Loucy (cell line): ENCODE results near the gene C12orf75.

Experiments used
- H2AFZ ChIP-seq: fragments of 200-600 bp; sonication (generic); 2 replicates; pipeline ENCODE4 v1.6.0; 2016; ENCODE audit warnings: antibody characterized with exemption, mild to moderate bottlenecking, low read length, moderate library complexity
- H3F3A ChIP-seq: fragments of 200-600 bp; 2 replicates; pipeline ENCODE4 v1.6.0; 2016; ENCODE audit warnings: antibody characterized with exemption, low read depth, mild to moderate bottlenecking
- H3K27me3 ChIP-seq: fragments of 200-600 bp; sonication (generic); 2 replicates; pipeline ENCODE4 v1.6.1; 2014; ENCODE audit warnings: low read length, mild to moderate bottlenecking; ENCODE audit not compliant: insufficient read depth, poor library complexity, severe bottlenecking
- H3K36me3 ChIP-seq: fragments of 200-600 bp; sonication (generic); 2 replicates; pipeline ENCODE4 v1.6.1; 2016; ENCODE audit warnings: low read length; ENCODE audit not compliant: insufficient read depth
- H3K4me1 ChIP-seq: fragments of 200-600 bp; sonication (generic); 2 replicates; pipeline ENCODE4 v1.5.1; 2014; ENCODE audit warnings: low read length, mild to moderate bottlenecking; ENCODE audit not compliant: insufficient read depth, poor library complexity, severe bottlenecking
- H3K4me2 ChIP-seq: fragments of 200-600 bp; sonication (generic); 2 replicates; pipeline ENCODE4 v1.6.0; 2014; ENCODE audit warnings: antibody characterized with exemption, low read length, low read depth, mild to moderate bottlenecking; ENCODE audit not compliant: poor library complexity, severe bottlenecking
- H3K4me3 ChIP-seq: fragments of 200-600 bp; sonication (generic); 2 replicates; pipeline ENCODE4 v1.5.1; 2014; ENCODE audit warnings: low read length, mild to moderate bottlenecking, mixed read lengths; ENCODE audit not compliant: poor library complexity, severe bottlenecking
- H3K79me2 ChIP-seq: fragments of 200-600 bp; sonication (generic); 2 replicates; pipeline ENCODE4 v1.6.1; 2014; ENCODE audit warnings: low read length; ENCODE audit not compliant: insufficient read depth
- H3K9ac ChIP-seq: fragments of 200-600 bp; sonication (generic); 2 replicates; pipeline ENCODE4 v1.6.0; 2014; ENCODE audit warnings: mild to moderate bottlenecking, low read depth, low read length, moderate library complexity; ENCODE audit not compliant: poor library complexity, severe bottlenecking
- H3K9me2 ChIP-seq: fragments of 200-600 bp; sonication (generic); replicated peaks from 2 replicates; pipeline ENCODE4 v1.6.1; 2016; ENCODE audit warnings: low read depth, low read length, mixed read lengths
- H3K9me3 ChIP-seq: fragments of 200-600 bp; sonication (generic); 2 replicates; pipeline ENCODE4 v1.6.1; 2014; ENCODE audit warnings: mild to moderate bottlenecking, antibody characterized with exemption, low read length, low read depth; ENCODE audit not compliant: insufficient read depth
- H4K20me1 ChIP-seq: fragments of 200-600 bp; sonication (generic); 2 replicates; pipeline ENCODE4 v1.6.0; 2014; ENCODE audit warnings: antibody characterized with exemption, low read length, mild to moderate bottlenecking; ENCODE audit not compliant: insufficient read depth, poor library complexity, severe bottlenecking
- CTCF ChIP-seq: fragments of 200-600 bp; sonication (generic); conservative IDR thresholded peaks from 2 replicates; pipeline ENCODE4 v1.5.1; 2014; ENCODE audit warnings: mild to moderate bottlenecking, antibody characterized with exemption, low read length
- EZH2phosphoT487 ChIP-seq: fragments of 200-600 bp; IDR thresholded peaks from 2 replicates; pipeline ENCODE4 v1.6.1; 2018; ENCODE audit warnings: antibody characterized with exemption, mild to moderate bottlenecking, moderate library complexity, borderline replicate concordance

The C12orf75 gene

GRCh38 chr12:105393587-105393986 is 63.1 kb downstream of the C12orf75 start:
- Histone ChIP-seq H3K79me2 (no peaks in the 10 kb centered on the region), H3K4me2 (no peak overlapping the region), H3K4me1 (peaks cover 7% of the 10 kb centered on the region), H3K36me3 (no peaks in the 10 kb centered on the region), H4K20me1 (no peaks in the 10 kb centered on the region), H3K9me3 (no peaks in the 10 kb centered on the region; the same call in 1 of the 2 replicates), H3K4me3 (no peak overlapping the region), H3K27me3 (no peaks in the 10 kb centered on the region), H3K9me2 (no peaks in the 10 kb centered on the region), H3F3A (no peaks in the 10 kb centered on the region), H3K9ac (no peak overlapping the region), H2AFZ (no peak overlapping the region)
- TF ChIP-seq CTCF (no peak), EZH2phosphoT487 (no peak)

GRCh38 chr12:105396024-105396423 is 65.5 kb downstream of the C12orf75 start:
- H3K27me3 ChIP-seq = no peaks in the 10 kb centered on the region
- no peaks in the 10 kb centered on the region for H3K79me2 ChIP-seq
- H3K9ac ChIP-seq = no peak overlapping the region
- no peaks in the 10 kb centered on the region for H3K9me2 ChIP-seq
- H2AFZ ChIP-seq = no peak overlapping the region
- H3K4me2 ChIP-seq = no peak overlapping the region
- H3K4me3 ChIP-seq = no peak overlapping the region
- H3K4me1 ChIP-seq = peaks cover 13% of the 10 kb centered on the region
- no peaks in the 10 kb centered on the region; the same call in 1 of the 2 replicates for H3K9me3 ChIP-seq
- H4K20me1 ChIP-seq = no peaks in the 10 kb centered on the region
- no peaks in the 10 kb centered on the region for H3K36me3 ChIP-seq
- no peaks in the 10 kb centered on the region for H3F3A ChIP-seq
- TF ChIP-seq EZH2phosphoT487 (no peak), CTCF (no peak)

GRCh38 chr12:105396983-105397382 is 66.5 kb downstream of the C12orf75 start:
- Histone ChIP-seq H3K9ac (no peak overlapping the region), H3K9me2 (no peaks in the 10 kb centered on the region), H3K79me2 (no peaks in the 10 kb centered on the region), H3K4me3 (no peak overlapping the region), H3K27me3 (no peaks in the 10 kb centered on the region), H2AFZ (no peak overlapping the region), H4K20me1 (no peaks in the 10 kb centered on the region), H3K4me1 (peaks cover 10% of the 10 kb centered on the region), H3K36me3 (no peaks in the 10 kb centered on the region), H3K9me3 (no peaks in the 10 kb centered on the region; the same call in 1 of the 2 replicates), H3F3A (no peaks in the 10 kb centered on the region), H3K4me2 (no peak overlapping the region)
- TF ChIP-seq CTCF (no peak), EZH2phosphoT487 (no peak)
